Measurements from ENCODE around the gene IFIH1. TPM values are rescaled to one million over a fixed set of nuclear protein-coding genes. Genes with fewer than 3 reads are reported as not detected.

Gene IFIH1
- polyA plus RNA-seq, 1 experiment = 2.2 TPM

DNA sequence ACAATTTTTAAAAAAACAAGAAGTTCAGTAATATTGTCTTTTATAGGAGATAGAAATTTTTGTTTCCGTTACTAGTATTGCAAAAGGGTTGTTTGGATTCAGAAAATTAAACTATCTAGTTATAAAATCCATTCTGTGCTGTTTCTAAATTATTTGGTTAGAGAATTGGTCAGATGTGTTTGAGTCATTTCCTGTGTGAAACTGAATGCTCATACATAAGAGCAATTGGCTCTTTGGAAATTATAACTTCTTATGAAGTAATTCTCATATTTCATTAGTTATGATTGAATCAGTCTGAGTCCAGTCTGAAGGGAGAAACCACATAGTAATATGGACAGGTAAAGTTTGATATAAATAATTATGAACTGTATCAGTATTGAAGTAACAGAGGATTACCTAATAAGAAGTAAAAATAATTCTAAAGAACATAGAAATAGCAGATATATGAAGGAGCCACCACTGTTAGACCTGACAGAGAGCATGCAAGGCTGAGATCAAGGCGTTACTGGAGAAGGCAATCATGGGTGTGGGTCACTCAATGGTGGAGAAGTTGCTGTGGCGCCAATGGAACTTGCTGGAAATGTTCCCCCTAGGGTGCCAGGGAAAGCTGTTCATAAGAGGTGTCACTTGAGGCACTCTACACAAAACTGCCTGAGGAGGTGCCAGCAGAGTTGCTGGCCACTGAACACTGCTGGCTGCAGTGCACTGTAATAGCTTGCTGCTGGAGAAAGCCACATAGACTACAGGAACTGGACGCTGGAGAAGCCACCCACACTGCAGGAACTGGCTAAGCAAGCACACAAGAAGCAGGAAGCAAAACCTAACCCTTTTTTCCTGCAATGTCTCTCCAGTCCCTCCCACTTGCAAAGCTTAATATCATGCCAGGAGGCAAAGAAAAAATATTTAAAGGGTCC is 57.2 kb downstream of the IFIH1 start:
- Histone ChIP-seq H3K27ac (ENCODE audit: low read depth, low read length) (peak overlapping the region; percentile 91), H3K4me3 (ENCODE audit: low read depth, low read length) (peak overlapping the region; percentile 22), H3K27me3 (ENCODE audit: control insufficient read depth, insufficient read depth, low read length) (no peaks in the 10 kb centered on the region), H3K9me3 (ENCODE audit: control insufficient read depth, insufficient read depth, low read length) (no peaks in the 10 kb centered on the region; the same call in 1 of the 2 replicates)
- ChIA-PET CTCF (interaction anchor here (0.6 to 1.8 kb wide), 6 partner anchors 19 to 107 kb away, joined by 3 to 5 read pairs (median 3); no protein-coding TSS in a partner anchor), POLR2A (interaction anchor here (0.8 to 1.5 kb wide), 2 partner anchors 18 to 64 kb away, joined by 4 to 7 read pairs; partner anchors contain the start of gene FAP)
- DNase-seq (ENCODE audit: low read depth, low spot score) = no peak
- TF ChIP-seq, protein P1, sequence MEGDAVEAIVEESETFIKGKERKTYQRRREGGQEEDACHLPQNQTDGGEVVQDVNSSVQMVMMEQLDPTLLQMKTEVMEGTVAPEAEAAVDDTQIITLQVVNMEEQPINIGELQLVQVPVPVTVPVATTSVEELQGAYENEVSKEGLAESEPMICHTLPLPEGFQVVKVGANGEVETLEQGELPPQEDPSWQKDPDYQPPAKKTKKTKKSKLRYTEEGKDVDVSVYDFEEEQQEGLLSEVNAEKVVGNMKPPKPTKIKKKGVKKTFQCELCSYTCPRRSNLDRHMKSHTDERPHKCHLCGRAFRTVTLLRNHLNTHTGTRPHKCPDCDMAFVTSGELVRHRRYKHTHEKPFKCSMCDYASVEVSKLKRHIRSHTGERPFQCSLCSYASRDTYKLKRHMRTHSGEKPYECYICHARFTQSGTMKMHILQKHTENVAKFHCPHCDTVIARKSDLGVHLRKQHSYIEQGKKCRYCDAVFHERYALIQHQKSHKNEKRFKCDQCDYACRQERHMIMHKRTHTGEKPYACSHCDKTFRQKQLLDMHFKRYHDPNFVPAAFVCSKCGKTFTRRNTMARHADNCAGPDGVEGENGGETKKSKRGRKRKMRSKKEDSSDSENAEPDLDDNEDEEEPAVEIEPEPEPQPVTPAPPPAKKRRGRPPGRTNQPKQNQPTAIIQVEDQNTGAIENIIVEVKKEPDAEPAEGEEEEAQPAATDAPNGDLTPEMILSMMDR (IDR thresholded peaks at IDR 0.05; ENCODE audit: low read depth, low read length) = no peak

DNA sequence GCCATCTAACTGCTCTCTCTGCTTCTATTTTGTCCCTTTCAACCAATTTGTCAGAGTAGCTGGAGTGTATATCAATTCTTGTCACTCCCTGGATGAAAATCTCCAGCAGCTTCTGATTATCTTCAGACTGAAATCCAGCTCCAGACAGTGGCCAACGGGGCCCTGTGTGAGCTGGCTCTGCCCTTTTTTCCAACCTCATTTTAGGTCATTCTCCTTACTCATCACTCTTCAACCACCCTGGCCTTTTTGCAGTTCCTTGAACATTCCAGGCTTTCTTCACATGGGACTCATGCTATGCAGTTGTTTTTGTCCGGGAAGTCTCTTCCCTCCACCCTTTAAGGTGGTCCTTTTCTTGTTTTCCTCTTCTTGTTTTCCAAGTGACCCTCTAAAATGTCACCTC is 59.8 kb downstream of the IFIH1 start:
- Histone ChIP-seq H3K27me3 (ENCODE audit: control insufficient read depth, insufficient read depth, low read length) (no peaks in the 10 kb centered on the region), H3K4me3 (ENCODE audit: low read depth, low read length) (no peak overlapping the region), H3K9me3 (ENCODE audit: control insufficient read depth, insufficient read depth, low read length) (no peaks in the 10 kb centered on the region; the same call in 1 of the 2 replicates), H3K27ac (ENCODE audit: low read depth, low read length) (no peak overlapping the region)
- POLR2A ChIA-PET = no interaction called here
- CTCF ChIA-PET = interaction anchor here (1.5 to 1.6 kb wide), 2 partner anchors 40 to 105 kb away, joined by 4 to 9 read pairs; no protein-coding TSS in a partner anchor
- no peak for DNase-seq (ENCODE audit: low read depth, low spot score)
- TF ChIP-seq, protein P1 (IDR thresholded peaks at IDR 0.05; ENCODE audit: low read depth, low read length) = no peak

DNA sequence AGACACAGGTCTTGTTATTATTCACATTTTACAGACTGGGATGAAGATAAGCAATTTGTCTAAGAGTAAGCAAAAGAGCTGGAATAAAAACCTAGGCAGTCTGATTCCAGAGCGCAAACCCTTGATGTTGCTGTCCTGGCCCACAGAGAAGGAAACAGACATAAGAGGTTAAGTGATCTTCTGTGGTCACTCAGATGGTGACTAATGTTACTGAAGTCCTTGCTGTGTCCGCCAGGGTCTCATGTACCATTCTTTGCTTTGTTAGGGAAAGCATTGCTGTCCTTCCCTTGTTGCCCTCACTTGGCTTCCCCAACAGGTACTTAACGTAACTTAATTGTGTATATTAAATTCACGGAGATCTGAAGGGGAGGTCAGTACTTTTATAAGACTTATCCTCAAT is 60.3 kb downstream of the IFIH1 start:
- Histone ChIP-seq H3K9me3 (ENCODE audit: control insufficient read depth, insufficient read depth, low read length) (no peaks in the 10 kb centered on the region; the same call in 1 of the 2 replicates), H3K27me3 (ENCODE audit: control insufficient read depth, insufficient read depth, low read length) (no peaks in the 10 kb centered on the region), H3K27ac (ENCODE audit: low read depth, low read length) (no peak overlapping the region), H3K4me3 (ENCODE audit: low read depth, low read length) (no peak overlapping the region)
- ChIA-PET CTCF (interaction anchor here (1.5 to 1.6 kb wide), 2 partner anchors 40 to 105 kb away, joined by 4 to 9 read pairs; no protein-coding TSS in a partner anchor), POLR2A (no interaction called here)
- TF ChIP-seq, protein P1 (IDR thresholded peaks at IDR 0.05; ENCODE audit: low read depth, low read length) = no peak
- DNase-seq (ENCODE audit: low read depth, low spot score) = no peak

DNA sequence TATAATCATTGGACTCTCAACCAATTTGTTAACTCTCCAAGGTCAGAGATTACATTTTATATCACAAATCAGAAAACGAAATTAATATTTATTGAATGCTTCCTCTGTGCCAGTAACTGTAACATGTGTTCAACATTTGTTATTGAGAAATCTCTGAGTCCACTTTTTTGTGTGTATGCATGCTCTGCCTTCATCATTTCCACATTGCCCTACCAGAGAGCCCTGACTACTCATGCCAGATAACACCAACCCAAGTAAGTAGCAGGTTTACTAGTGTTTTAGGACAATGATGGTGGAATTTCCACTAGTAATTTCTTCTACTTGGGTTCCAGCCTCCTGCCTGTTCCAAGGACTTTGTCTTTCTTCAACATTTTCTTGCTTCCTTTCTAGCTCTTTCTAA is 61.1 kb downstream of the IFIH1 start:
- no peak overlapping the region for H3K4me3 ChIP-seq (ENCODE audit: low read depth, low read length)
- no peaks in the 10 kb centered on the region for H3K9me3 ChIP-seq (ENCODE audit: control insufficient read depth, insufficient read depth, low read length)
- H3K27me3 ChIP-seq (ENCODE audit: control insufficient read depth, insufficient read depth, low read length) = no peaks in the 10 kb centered on the region
- CTCF ChIA-PET = interaction anchor here (1.5 to 1.6 kb wide), 2 partner anchors 41 to 104 kb away, joined by 4 to 9 read pairs; no protein-coding TSS in a partner anchor
- H3K27ac ChIP-seq (ENCODE audit: low read depth, low read length) = no peak overlapping the region
- TF ChIP-seq, protein P1 (IDR thresholded peaks at IDR 0.05; ENCODE audit: low read depth, low read length) = no peak
- DNase-seq (ENCODE audit: low read depth, low spot score) = no peak
- POLR2A ChIA-PET = interaction anchor here (1.1 kb wide), 1 partner anchor 60 kb away, joined by 3 read pairs; no protein-coding TSS in a partner anchor
